Measurements from ENCODE around the gene LHFPL3. TPM values are rescaled to one million over a fixed set of nuclear protein-coding genes. Genes with fewer than 3 reads are reported as not detected.

Gene LHFPL3
- total RNA-seq, 1 experiment from 2014 or later: not detected

DNA sequence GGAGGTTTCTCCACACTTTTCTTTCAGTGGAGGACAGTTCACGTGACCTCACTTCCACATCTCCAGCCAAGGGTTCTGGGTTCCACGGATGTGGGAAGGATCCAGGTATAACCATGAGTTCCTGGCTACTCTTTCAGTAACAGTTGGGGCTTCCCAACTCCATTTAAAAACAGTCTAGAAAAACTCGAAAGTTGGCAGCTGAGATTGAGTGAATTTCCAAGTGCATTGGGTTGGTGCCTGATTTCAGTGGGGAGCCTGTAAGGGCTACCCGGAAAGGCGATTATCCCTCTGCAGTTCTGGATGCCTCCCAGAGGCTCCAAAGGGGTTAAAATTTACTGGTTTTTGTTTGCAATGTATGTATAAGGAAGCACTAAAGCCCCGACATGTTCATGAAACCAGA is 24.3 kb downstream of the LHFPL3 start:
- ATAC-seq (no peak), DNase-seq (ENCODE audit: low read depth, low spot score) (no peak)
- CTCF ChIA-PET: no interaction called here
- H3K9me2 ChIP-seq (ENCODE audit: insufficient read depth): no peaks in the 10 kb centered on the region
- no peaks in the 10 kb centered on the region for H4K20me1 ChIP-seq (ENCODE audit: insufficient read depth)
- H3K79me2 ChIP-seq (ENCODE audit: insufficient read depth, low read length): no peaks in the 10 kb centered on the region
- no peaks in the 10 kb centered on the region for H3K4me1 ChIP-seq (ENCODE audit: control insufficient read depth in 1 of 2, insufficient read depth in 2 of 2, low read length in 2 of 2)
- H2AFZ ChIP-seq (ENCODE audit: low read depth, low read length, poor library complexity, severe bottlenecking): no peak overlapping the region
- no peaks in the 10 kb centered on the region for H3K36me3 ChIP-seq (ENCODE audit: control insufficient read depth in 1 of 2, insufficient read depth in 2 of 2, low read length in 2 of 2)
- no peak overlapping the region for H3K4me2 ChIP-seq (ENCODE audit: low read length)
- H3K27me3 ChIP-seq (ENCODE audit: insufficient read depth, low read length): peaks cover 20% of the 10 kb centered on the region; the same call in 1 of the 2 replicates
- no TSS peak for BruUV-seq (replicated peaks)
- intact Hi-C loops (cut with micrococcal nuclease): no loop called here
- no peaks in the 10 kb centered on the region for H3K9me3 ChIP-seq (ENCODE audit: control insufficient read depth in 1 of 2, insufficient read depth in 1 of 2, low read depth in 1 of 2, low read length in 2 of 2)
- H3K9ac ChIP-seq (ENCODE audit: low read length): no peak overlapping the region
- RAD21 ChIA-PET (ENCODE audit: low non-redundant PET in 1 of 2, low total read pairs in 2 of 2, uncharacterized antibody in 2 of 2, unreplicated experiment in 2 of 2): no interaction called here
- POLR2A ChIA-PET: no interaction called here
- H3K4me3 ChIP-seq (replicated peaks in 1 of 2; ENCODE audit: low read depth in 1 of 2, low read length in 2 of 2): no peak overlapping the region
- no peak for TF ChIP-seq YY1 (IDR thresholded peaks at IDR 0.05; ENCODE audit: extremely low read depth, insufficient replicate concordance, low read depth, low read length)
- no peak for TF ChIP-seq EZH2phosphoT487 (IDR thresholded peaks at IDR 0.05; ENCODE audit: borderline replicate concordance)
- TF ChIP-seq CBX3 (IDR thresholded peaks at IDR 0.05; ENCODE audit: low read depth): no peak
- TF ChIP-seq, protein P1, sequence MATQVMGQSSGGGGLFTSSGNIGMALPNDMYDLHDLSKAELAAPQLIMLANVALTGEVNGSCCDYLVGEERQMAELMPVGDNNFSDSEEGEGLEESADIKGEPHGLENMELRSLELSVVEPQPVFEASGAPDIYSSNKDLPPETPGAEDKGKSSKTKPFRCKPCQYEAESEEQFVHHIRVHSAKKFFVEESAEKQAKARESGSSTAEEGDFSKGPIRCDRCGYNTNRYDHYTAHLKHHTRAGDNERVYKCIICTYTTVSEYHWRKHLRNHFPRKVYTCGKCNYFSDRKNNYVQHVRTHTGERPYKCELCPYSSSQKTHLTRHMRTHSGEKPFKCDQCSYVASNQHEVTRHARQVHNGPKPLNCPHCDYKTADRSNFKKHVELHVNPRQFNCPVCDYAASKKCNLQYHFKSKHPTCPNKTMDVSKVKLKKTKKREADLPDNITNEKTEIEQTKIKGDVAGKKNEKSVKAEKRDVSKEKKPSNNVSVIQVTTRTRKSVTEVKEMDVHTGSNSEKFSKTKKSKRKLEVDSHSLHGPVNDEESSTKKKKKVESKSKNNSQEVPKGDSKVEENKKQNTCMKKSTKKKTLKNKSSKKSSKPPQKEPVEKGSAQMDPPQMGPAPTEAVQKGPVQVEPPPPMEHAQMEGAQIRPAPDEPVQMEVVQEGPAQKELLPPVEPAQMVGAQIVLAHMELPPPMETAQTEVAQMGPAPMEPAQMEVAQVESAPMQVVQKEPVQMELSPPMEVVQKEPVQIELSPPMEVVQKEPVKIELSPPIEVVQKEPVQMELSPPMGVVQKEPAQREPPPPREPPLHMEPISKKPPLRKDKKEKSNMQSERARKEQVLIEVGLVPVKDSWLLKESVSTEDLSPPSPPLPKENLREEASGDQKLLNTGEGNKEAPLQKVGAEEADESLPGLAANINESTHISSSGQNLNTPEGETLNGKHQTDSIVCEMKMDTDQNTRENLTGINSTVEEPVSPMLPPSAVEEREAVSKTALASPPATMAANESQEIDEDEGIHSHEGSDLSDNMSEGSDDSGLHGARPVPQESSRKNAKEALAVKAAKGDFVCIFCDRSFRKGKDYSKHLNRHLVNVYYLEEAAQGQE (IDR thresholded peaks at IDR 0.05; ENCODE audit: low read depth): no peak
- TF ChIP-seq ZNF274 (IDR thresholded peaks at IDR 0.05; ENCODE audit: low read depth, low read length): no peak
- TF ChIP-seq EGR1 (IDR thresholded peaks at IDR 0.05; ENCODE audit: low read depth): no peak
- TF ChIP-seq, protein P2, sequence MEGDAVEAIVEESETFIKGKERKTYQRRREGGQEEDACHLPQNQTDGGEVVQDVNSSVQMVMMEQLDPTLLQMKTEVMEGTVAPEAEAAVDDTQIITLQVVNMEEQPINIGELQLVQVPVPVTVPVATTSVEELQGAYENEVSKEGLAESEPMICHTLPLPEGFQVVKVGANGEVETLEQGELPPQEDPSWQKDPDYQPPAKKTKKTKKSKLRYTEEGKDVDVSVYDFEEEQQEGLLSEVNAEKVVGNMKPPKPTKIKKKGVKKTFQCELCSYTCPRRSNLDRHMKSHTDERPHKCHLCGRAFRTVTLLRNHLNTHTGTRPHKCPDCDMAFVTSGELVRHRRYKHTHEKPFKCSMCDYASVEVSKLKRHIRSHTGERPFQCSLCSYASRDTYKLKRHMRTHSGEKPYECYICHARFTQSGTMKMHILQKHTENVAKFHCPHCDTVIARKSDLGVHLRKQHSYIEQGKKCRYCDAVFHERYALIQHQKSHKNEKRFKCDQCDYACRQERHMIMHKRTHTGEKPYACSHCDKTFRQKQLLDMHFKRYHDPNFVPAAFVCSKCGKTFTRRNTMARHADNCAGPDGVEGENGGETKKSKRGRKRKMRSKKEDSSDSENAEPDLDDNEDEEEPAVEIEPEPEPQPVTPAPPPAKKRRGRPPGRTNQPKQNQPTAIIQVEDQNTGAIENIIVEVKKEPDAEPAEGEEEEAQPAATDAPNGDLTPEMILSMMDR (IDR thresholded peaks at IDR 0.05 in 2 of 3, conservative IDR thresholded peaks at IDR 0.05 in 1 of 3; ENCODE audit: borderline replicate concordance in 1 of 3, insufficient read depth in 1 of 3, low read depth in 2 of 3, low read length in 2 of 3): no peak
- TF ChIP-seq, protein P3, sequence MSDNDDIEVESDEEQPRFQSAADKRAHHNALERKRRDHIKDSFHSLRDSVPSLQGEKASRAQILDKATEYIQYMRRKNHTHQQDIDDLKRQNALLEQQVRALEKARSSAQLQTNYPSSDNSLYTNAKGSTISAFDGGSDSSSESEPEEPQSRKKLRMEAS (IDR thresholded peaks at IDR 0.05): no peak
- TF ChIP-seq POLR2AphosphoS5 (IDR thresholded peaks at IDR 0.05; ENCODE audit: low read depth, low read length): no peak
- no peak for TF ChIP-seq ELF1 (IDR thresholded peaks at IDR 0.05; ENCODE audit: borderline replicate concordance, low read depth)
- TF ChIP-seq POLR2A (IDR thresholded peaks at IDR 0.05; ENCODE audit: borderline replicate concordance, extremely low read depth, insufficient read depth, insufficient read length): no peak
- TF ChIP-seq CEBPB (IDR thresholded peaks at IDR 0.05; ENCODE audit: low read depth): no peak
- TF ChIP-seq JUND (IDR thresholded peaks at IDR 0.05): no peak
- no peak for TF ChIP-seq SIN3A (IDR thresholded peaks at IDR 0.05; ENCODE audit: low read depth)
- no peak for TF ChIP-seq EZH2 (IDR thresholded peaks at IDR 0.05)
- H3K27ac ChIP-seq (ENCODE audit: low read depth, low read length): no peak overlapping the region
